WI38 (cell line): ENCODE results near the gene GLS.

ENCODE experiments used
- H3K4me3 ChIP-seq: 2 replicates; pipeline ENCODE4 v1.5.1; 2011; ENCODE audit warnings: low read depth, mild to moderate bottlenecking, control low read depth, low read length
- CTCF ChIP-seq: IDR thresholded peaks from 2 replicates; pipeline ENCODE4 v1.5.1; 2012; ENCODE audit warnings: low read depth, mild to moderate bottlenecking, control low read depth, low read length

The GLS gene

GRCh38 chr2:190978389-190979053, 97.9 kb downstream of the GLS start:
- no peak for TF ChIP-seq CTCF
- H3K4me3 ChIP-seq, result no peak overlapping the region

- TF ChIP-seq CTCF, result no peak
- H3K4me3 ChIP-seq, result no peak overlapping the region
Observed at GRCh38 chr2:190979906-190980629, 99.4 kb downstream of the GLS start.

GRCh38 chr2:190980630-190981209, 100.1 kb downstream of the GLS start:
- TF ChIP-seq CTCF, result no peak
- H3K4me3 ChIP-seq, result no peak overlapping the region; the same call in 1 of the 2 replicates

GRCh38 chr2:190981333-190981732, 100.7 kb downstream of the GLS start:
- no peak for TF ChIP-seq CTCF
- H3K4me3 ChIP-seq, result no peak overlapping the region

- no peak for TF ChIP-seq CTCF
- no peak overlapping the region for H3K4me3 ChIP-seq
Observed at GRCh38 chr2:190981733-190982132, 101.1 kb downstream of the GLS start.

GRCh38 chr2:190982262-190983034, 101.8 kb downstream of the GLS start:
- TF ChIP-seq CTCF, result no peak
- H3K4me3 ChIP-seq, result no peak overlapping the region
